ENCODE measurements around the gene MAP2K5.

Gene MAP2K5

DNA sequence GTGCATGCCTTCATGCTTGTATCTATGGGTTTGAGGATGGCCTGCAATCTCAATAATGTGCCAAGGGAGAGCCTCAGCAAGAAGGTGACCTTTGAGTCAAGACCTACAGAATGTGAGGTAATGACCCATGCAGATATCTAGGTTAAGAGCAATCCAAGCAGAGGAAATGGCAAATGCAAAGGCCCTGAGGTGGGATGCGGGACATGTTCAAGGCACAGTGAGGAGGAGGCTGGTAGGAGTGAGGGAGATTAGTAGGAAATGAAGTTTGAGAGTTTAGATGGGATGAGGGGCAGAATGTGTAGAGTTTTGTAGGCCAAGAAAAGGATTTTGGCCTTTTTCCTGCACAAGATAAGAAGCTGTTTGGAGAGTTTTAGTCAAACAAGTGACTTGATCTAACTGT lies 4.7 kb upstream of the MAP2K5 start:
- TF ChIP-seq, protein P1, sequence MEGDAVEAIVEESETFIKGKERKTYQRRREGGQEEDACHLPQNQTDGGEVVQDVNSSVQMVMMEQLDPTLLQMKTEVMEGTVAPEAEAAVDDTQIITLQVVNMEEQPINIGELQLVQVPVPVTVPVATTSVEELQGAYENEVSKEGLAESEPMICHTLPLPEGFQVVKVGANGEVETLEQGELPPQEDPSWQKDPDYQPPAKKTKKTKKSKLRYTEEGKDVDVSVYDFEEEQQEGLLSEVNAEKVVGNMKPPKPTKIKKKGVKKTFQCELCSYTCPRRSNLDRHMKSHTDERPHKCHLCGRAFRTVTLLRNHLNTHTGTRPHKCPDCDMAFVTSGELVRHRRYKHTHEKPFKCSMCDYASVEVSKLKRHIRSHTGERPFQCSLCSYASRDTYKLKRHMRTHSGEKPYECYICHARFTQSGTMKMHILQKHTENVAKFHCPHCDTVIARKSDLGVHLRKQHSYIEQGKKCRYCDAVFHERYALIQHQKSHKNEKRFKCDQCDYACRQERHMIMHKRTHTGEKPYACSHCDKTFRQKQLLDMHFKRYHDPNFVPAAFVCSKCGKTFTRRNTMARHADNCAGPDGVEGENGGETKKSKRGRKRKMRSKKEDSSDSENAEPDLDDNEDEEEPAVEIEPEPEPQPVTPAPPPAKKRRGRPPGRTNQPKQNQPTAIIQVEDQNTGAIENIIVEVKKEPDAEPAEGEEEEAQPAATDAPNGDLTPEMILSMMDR (IDR thresholded peaks at IDR 0.05; ENCODE audit: low read length, missing control alignments) = no peak

DNA sequence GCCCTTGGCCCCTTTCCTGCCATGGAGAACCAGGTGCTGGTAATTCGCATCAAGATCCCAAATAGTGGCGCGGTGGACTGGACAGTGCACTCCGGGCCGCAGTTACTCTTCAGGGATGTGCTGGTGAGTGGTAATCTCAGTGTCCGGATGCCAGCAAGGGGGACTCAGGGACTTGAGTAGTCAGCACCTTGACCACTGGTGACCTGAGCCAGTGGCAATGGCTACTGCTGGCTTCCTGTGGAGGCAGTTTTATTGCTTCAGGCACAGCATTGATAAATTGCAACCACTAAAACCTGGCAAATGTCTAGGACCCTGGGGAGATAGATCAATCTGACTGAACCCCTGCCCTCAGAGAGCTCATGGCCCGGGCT lies 830 bp downstream of the MAP2K5 start:
- no peak for DNase-seq (ENCODE audit: low read depth)
- TF ChIP-seq, protein P1 (IDR thresholded peaks at IDR 0.05; ENCODE audit: low read length, missing control alignments) = no peak
- H3K4me3 ChIP-seq (replicated peaks; ENCODE audit: low read depth, low read length) = peak overlapping the region; percentile 91

More for the DNA sequence above, 4.7 kb upstream of the MAP2K5 start:
- H3K4me3 ChIP-seq (replicated peaks; ENCODE audit: low read depth, low read length) = no peak overlapping the region
- DNase-seq (ENCODE audit: low read depth) = no peak

DNA sequence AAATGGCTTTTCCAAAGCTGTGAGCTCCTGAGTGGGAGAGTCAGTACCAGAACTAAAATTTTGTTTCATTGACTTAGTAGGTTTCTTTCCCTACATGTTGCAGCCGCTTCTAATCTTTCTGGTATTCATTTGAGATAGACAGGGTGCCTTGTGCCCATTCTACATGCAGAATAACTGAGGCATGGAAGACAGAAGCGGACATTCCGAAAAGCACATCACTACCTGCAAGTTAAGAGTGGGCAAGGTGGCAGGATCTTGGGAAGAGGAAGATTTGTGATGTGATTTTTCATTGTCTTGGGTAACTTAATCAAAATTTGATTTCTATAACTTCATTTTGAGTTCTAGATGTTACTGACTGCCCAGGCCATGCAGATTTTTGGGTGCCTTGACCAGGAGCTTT lies 2.0 kb downstream of the MAP2K5 start:
- no peak overlapping the region for H3K4me3 ChIP-seq (replicated peaks; ENCODE audit: low read depth, low read length)
- no peak for DNase-seq (ENCODE audit: low read depth)
- TF ChIP-seq, protein P1 (IDR thresholded peaks at IDR 0.05; ENCODE audit: low read length, missing control alignments) = no peak

DNA sequence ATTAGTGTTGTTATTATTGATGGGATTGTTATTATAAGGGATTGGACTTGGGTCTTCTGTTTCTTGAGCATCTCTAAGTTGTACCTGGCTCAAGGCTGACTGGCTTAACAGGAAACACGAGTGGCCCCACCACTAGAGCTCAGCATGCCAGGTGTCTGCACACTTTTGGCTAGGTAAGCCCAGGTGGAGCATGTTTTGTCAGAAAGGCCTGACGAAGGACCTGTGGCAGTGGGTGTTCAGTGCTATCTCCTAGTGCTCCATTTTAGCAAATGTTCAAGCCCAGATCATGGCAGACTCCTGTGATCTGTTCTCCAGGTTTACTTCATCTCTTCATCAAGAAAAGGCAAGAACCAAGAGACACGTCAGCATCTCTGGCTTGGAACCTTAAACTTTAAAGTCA lies 3.4 kb downstream of the MAP2K5 start:
- no peak for DNase-seq (ENCODE audit: low read depth)
- no peak overlapping the region for H3K4me3 ChIP-seq (replicated peaks; ENCODE audit: low read depth, low read length)
- TF ChIP-seq, protein P1 (IDR thresholded peaks at IDR 0.05; ENCODE audit: low read length, missing control alignments) = no peak

DNA sequence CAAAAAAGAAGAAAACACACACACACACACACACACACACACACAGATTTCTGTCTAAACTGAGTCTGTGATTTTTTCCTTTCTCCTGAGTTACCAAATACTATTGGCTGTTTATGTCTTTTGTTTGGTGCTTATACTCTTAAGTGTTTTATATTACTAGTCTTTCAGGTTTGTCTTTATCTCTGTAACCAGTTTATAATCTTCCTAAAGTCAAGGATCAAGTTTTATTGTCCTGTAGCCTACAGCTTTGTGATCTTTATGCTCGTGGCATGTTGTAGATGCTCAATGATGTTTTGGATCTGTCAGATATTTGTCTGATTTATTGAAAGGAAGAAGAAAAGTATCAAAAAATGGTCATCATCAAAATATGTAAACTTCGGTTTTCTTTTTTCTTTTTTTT lies 4.6 kb downstream of the MAP2K5 start:
- no peak overlapping the region for H3K4me3 ChIP-seq (replicated peaks; ENCODE audit: low read depth, low read length)
- DNase-seq (ENCODE audit: low read depth) = no peak
- TF ChIP-seq, protein P1 (IDR thresholded peaks at IDR 0.05; ENCODE audit: low read length, missing control alignments) = no peak

DNA sequence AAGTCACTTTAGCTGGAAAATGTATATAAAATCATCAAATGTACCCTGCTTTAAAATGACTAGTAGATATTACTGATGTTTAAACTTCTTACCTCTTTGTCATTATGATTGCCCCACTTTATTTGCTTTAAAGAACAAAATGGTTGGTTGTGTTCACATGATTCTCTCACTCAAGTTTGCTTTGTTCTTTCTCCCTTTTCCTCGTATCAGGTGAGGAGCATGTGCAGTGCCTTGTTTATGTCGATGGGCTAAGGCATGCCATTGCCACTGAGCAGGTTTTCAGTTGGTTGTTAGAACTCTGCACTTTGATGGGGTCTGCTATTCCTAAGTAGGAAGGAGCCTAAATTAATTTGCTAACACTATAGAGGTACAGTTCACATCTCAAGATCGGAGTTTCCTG lies 5.3 kb downstream of the MAP2K5 start:
- no peak for DNase-seq (ENCODE audit: low read depth)
- no peak overlapping the region for H3K4me3 ChIP-seq (replicated peaks; ENCODE audit: low read depth, low read length)
- TF ChIP-seq, protein P1 (IDR thresholded peaks at IDR 0.05; ENCODE audit: low read length, missing control alignments) = no peak

DNA sequence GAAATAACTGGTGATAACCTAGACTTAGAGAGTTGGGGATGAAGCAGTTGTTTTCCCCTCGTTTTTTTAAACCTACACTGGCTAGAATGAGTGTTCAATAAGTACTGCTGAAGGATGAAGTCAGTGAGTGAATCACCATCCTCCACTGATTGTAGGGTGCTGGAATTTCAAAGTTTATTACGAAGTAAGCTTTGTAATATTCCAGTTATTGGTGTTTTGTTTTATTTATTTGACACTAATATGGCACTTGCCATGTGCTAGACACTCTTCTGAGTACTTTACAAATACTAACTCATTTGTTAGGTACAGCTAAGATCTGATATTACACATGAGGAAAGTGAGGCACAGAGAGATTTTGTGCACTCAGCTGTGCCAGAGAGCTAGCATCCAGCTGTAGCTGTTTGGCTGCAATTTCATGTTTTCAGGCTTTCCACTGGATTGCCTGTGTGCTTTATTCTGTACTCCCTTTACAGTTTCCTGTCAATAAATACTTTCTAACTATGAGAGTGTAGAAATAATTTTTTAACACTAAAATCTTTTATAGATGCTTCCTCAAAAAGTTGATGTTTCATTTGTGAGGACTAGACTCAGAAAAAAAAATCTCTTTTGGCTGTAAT lies 5.8 kb downstream of the MAP2K5 start:
- no peak overlapping the region for H3K4me3 ChIP-seq (replicated peaks; ENCODE audit: low read depth, low read length)
- peak; percentile 28 for DNase-seq (ENCODE audit: low read depth)
- TF ChIP-seq, protein P1 (IDR thresholded peaks at IDR 0.05; ENCODE audit: low read length, missing control alignments) = no peak
